Endodermal cell (in vitro differentiated cells): Measurements from ENCODE around the gene ABCD1. TPM values are rescaled to one million over a fixed set of nuclear protein-coding genes. Genes with fewer than 3 reads are reported as not detected.

ENCODE experiments used
- DNase-seq: peaks from one replicate; pipeline ENCODE4 v3.0.0-alpha.2; 2017
- H3K27ac ChIP-seq: 2 replicates; pipeline ENCODE4 v1.5.1; 2013; ENCODE audit warnings: mild to moderate bottlenecking, low read depth, low read length, moderate library complexity
- H3K27me3 ChIP-seq: 2 replicates; pipeline ENCODE4 v1.6.1; 2013; ENCODE audit warnings: mild to moderate bottlenecking, low read length, moderate library complexity; ENCODE audit not compliant: insufficient read depth, control insufficient read depth, poor library complexity, severe bottlenecking
- H3K36me3 ChIP-seq: 2 replicates; pipeline ENCODE4 v1.7.0; 2013; ENCODE audit warnings: mild to moderate bottlenecking, low read length, moderate library complexity; ENCODE audit not compliant: control insufficient read depth, insufficient read depth
- H3K4me1 ChIP-seq: one replicate; pipeline ENCODE4 v1.7.0; 2013; ENCODE audit warnings: low read length; ENCODE audit not compliant: control insufficient read depth, insufficient read depth
- H3K4me3 ChIP-seq: 2 replicates; pipeline ENCODE4 v1.5.1; 2013; ENCODE audit warnings: mild to moderate bottlenecking, low read length, moderate library complexity
- H3K9ac ChIP-seq: 2 replicates; pipeline ENCODE4 v1.6.1; 2013; ENCODE audit warnings: mild to moderate bottlenecking, low read length, moderate library complexity; ENCODE audit not compliant: poor library complexity, severe bottlenecking; ENCODE audit errors: extremely low read depth
- H3K9me3 ChIP-seq: 2 replicates; pipeline ENCODE4 v1.6.1; 2013; ENCODE audit warnings: mild to moderate bottlenecking, low read length, moderate library complexity; ENCODE audit not compliant: control insufficient read depth
- H3K27ac Mint-ChIP-seq: 2 replicates; pipeline ENCODE4 v1.8.0; 2020; ENCODE audit warnings: mixed read lengths
- H3K27me3 Mint-ChIP-seq: 2 replicates; pipeline ENCODE4 v1.8.0; 2021; ENCODE audit warnings: mild to moderate bottlenecking, mixed read lengths; ENCODE audit not compliant: insufficient read depth
- H3K36me3 Mint-ChIP-seq: 2 replicates; pipeline ENCODE4 v1.8.0; 2020; ENCODE audit warnings: low read depth, mixed read lengths
- H3K4me1 Mint-ChIP-seq: 2 replicates; pipeline ENCODE4 v1.8.0; 2020; ENCODE audit warnings: mixed read lengths
- H3K4me3 Mint-ChIP-seq: 2 replicates; pipeline ENCODE4 v1.8.0; 2020; ENCODE audit warnings: mild to moderate bottlenecking, moderate library complexity, mixed read lengths
- H3K9me3 Mint-ChIP-seq: 2 replicates; pipeline ENCODE4 v1.8.0; 2020; ENCODE audit warnings: mild to moderate bottlenecking, mixed read lengths
- WGBS, 2 experiments: methylation state at CpG; one replicate each; pipeline versions ENCODE4 v1.1.5 to v1.1.7; 2013; ENCODE audit warnings: missing lambda C conversion rate in 2 of 2, mixed read lengths in 1 of 2; ENCODE audit not compliant: insufficient coverage in 1 of 2, insufficient read length in 1 of 2; 5-methylcytosine and 5-hydroxymethylcytosine counted together
- total RNA-seq, 2 donors: library from RNA; stranded (reverse); fragmentation: NEBNext Ultra II Directional in 1 of 2; extraction: Animal tissue kit (Norgen Biotek cat#: 25700) in 1 of 2; gene quantifications; 2 replicates in 1 of 2; 3 replicates in 1 of 2; pipeline ENCODE4 v1.2.1, GENCODE V29; 2021
- TF ChIP-seq, protein P1 (sequence below): fragments of 200-600 bp; sonication (generic); conservative IDR thresholded peaks from 2 replicates; pipeline ENCODE4 v1.5.0; 2021; ENCODE audit warnings: antibody characterized with exemption, mild to moderate bottlenecking

Gene ABCD1
- total RNA-seq, 2 donors from 2014 or later: 17.9 to 18.2 TPM

DNA sequence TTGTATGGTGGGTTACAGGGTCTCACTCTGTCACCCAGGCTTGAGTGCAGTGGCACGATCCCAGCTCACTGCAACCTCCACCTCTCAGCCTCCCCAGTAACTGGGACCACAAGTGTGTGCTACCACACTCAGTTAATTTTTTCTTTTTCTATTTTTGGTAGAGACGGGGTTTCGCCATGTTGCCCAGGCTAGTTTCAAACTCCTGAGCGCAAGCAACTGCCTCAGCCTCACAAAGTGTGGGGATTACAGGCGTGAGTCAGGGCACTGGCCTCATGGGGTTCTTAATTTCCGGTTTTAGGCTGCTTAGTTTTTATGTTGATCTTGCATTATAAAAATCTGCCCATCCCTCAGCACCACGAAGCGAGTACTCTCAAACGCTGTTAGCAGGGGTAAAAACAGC lies 7.2 kb upstream of the ABCD1 start:
- H3K27ac ChIP-seq: no peak overlapping the region
- Mint-ChIP-seq H3K27me3 (no peaks in the 10 kb centered on the region), H3K9me3 (peaks cover 70% of the 10 kb centered on the region), H3K4me3 (no peak overlapping the region), H3K4me1 (peaks cover 5% of the 10 kb centered on the region), H3K27ac (no peak overlapping the region), H3K36me3 (peaks cover 64% of the 10 kb centered on the region)
- no peaks in the 10 kb centered on the region for H3K4me1 ChIP-seq
- TF ChIP-seq, protein P1, sequence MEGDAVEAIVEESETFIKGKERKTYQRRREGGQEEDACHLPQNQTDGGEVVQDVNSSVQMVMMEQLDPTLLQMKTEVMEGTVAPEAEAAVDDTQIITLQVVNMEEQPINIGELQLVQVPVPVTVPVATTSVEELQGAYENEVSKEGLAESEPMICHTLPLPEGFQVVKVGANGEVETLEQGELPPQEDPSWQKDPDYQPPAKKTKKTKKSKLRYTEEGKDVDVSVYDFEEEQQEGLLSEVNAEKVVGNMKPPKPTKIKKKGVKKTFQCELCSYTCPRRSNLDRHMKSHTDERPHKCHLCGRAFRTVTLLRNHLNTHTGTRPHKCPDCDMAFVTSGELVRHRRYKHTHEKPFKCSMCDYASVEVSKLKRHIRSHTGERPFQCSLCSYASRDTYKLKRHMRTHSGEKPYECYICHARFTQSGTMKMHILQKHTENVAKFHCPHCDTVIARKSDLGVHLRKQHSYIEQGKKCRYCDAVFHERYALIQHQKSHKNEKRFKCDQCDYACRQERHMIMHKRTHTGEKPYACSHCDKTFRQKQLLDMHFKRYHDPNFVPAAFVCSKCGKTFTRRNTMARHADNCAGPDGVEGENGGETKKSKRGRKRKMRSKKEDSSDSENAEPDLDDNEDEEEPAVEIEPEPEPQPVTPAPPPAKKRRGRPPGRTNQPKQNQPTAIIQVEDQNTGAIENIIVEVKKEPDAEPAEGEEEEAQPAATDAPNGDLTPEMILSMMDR: no peak
- peaks cover 64% of the 10 kb centered on the region for H3K36me3 ChIP-seq
- H3K27me3 ChIP-seq: no peaks in the 10 kb centered on the region
- H3K9ac ChIP-seq: no peak overlapping the region
- no peaks in the 10 kb centered on the region for H3K9me3 ChIP-seq
- no peak for DNase-seq
- WGBS, 2 experiments: 99 to 100% methylated on average over 1 to 8 of the region's 9 CpGs
- H3K4me3 ChIP-seq: no peak overlapping the region

- Histone ChIP-seq H3K36me3 (peaks cover 59% of the 10 kb centered on the region), H3K9me3 (no peaks in the 10 kb centered on the region), H3K27ac (no peak overlapping the region), H3K9ac (no peak overlapping the region), H3K4me3 (no peak overlapping the region), H3K27me3 (no peaks in the 10 kb centered on the region), H3K4me1 (no peaks in the 10 kb centered on the region)
- Mint-ChIP-seq H3K4me3 (no peak overlapping the region), H3K4me1 (peaks cover 7% of the 10 kb centered on the region), H3K9me3 (peaks cover 67% of the 10 kb centered on the region), H3K36me3 (peaks cover 58% of the 10 kb centered on the region), H3K27ac (no peak overlapping the region), H3K27me3 (no peaks in the 10 kb centered on the region)
- no peak for DNase-seq
- TF ChIP-seq, protein P1: no peak
- WGBS, 2 experiments: 96% methylated on average over 2 of the region's 2 CpGs; no CpG with 5 or more reads in 1 of the 2 experiments
Observed at GRCh38 chrX:153719238-153719637, 5.4 kb upstream of the ABCD1 start.

- H3K36me3 Mint-ChIP-seq: peaks cover 56% of the 10 kb centered on the region
Observed at GRCh38 chrX:153719701-153720100, 5.0 kb upstream of the ABCD1 start.

More at GRCh38 chrX:153719701-153720100, 5.0 kb upstream of the ABCD1 start:
- TF ChIP-seq, protein P1: no peak
- Histone ChIP-seq H3K4me3 (no peak overlapping the region), H3K27me3 (no peaks in the 10 kb centered on the region), H3K36me3 (peaks cover 55% of the 10 kb centered on the region), H3K9ac (no peak overlapping the region), H3K9me3 (no peaks in the 10 kb centered on the region), H3K4me1 (no peaks in the 10 kb centered on the region), H3K27ac (no peak overlapping the region)
- no peak for DNase-seq
- Mint-ChIP-seq H3K4me3 (no peak overlapping the region), H3K4me1 (peaks cover 7% of the 10 kb centered on the region), H3K27ac (no peak overlapping the region), H3K27me3 (no peaks in the 10 kb centered on the region), H3K9me3 (peaks cover 63% of the 10 kb centered on the region)
- WGBS, 2 experiments: 92 to 100% methylated on average over 1 to 2 of the region's 2 CpGs
